Neural cell (in vitro differentiated cells): Measurements from ENCODE around the gene COX4I1. TPM values are rescaled to one million over a fixed set of nuclear protein-coding genes. Genes with fewer than 3 reads are reported as not detected.

Experiments
- H2AFZ ChIP-seq: fragments of 200-600, 300-800 bp; sonication (generic), shearing (Covaris generic); 2 replicates; pipeline ENCODE4 v1.6.0; 2014; ENCODE audit warnings: low read depth, mild to moderate bottlenecking, antibody characterized with exemption, low read length, moderate library complexity
- H3F3A ChIP-seq: fragments of 200-600 bp; shearing (Covaris generic); 2 replicates; pipeline ENCODE4 v1.6.1; 2016; ENCODE audit warnings: mild to moderate bottlenecking, moderate library complexity, mixed read lengths, antibody characterized with exemption, low read length; ENCODE audit not compliant: insufficient read depth, poor library complexity, severe bottlenecking
- H3K27ac ChIP-seq: fragments of 200-600, 300-800 bp; sonication (generic), shearing (Covaris generic); 2 replicates; pipeline ENCODE4 v1.5.1; 2014; ENCODE audit warnings: mild to moderate bottlenecking, low read length, moderate library complexity
- H3K27me3 ChIP-seq: fragments of 300-800, 200-600 bp; sonication (generic), shearing (Covaris generic); 2 replicates; pipeline ENCODE4 v1.6.0; 2014; ENCODE audit warnings: mild to moderate bottlenecking, low read depth, low read length, moderate library complexity; ENCODE audit not compliant: insufficient read depth
- H3K36me3 ChIP-seq: fragments of 300-800, 200-600 bp; sonication (generic), shearing (Covaris generic); 2 replicates; pipeline ENCODE4 v1.5.1; 2014; ENCODE audit warnings: mild to moderate bottlenecking, antibody characterized with exemption, low read length, moderate library complexity; ENCODE audit not compliant: insufficient read depth
- H3K4me2 ChIP-seq: fragments of 300-800, 200-600 bp; sonication (generic), shearing (Covaris generic); 2 replicates; pipeline ENCODE4 v1.6.0; 2014; ENCODE audit warnings: mild to moderate bottlenecking, low read length
- H3K4me3 ChIP-seq: fragments of 300-800, 200-600 bp; sonication (generic), shearing (Covaris generic); 2 replicates; pipeline ENCODE4 v1.5.1; 2014; ENCODE audit warnings: mild to moderate bottlenecking, low read length, moderate library complexity
- H3K79me2 ChIP-seq: fragments of 200-600 bp; shearing (Covaris generic); replicated peaks from 2 replicates; pipeline ENCODE4 v1.6.0; 2014; ENCODE audit warnings: mild to moderate bottlenecking, low read length, moderate library complexity; ENCODE audit not compliant: insufficient read depth
- H3K9ac ChIP-seq: fragments of 300-800, 200-600 bp; sonication (generic), shearing (Covaris generic); 2 replicates; pipeline ENCODE4 v1.6.1; 2016; ENCODE audit warnings: mild to moderate bottlenecking, low read length, mixed read lengths
- H3K9me2 ChIP-seq: fragments of 200-600 bp; shearing (Covaris generic); 2 replicates; pipeline ENCODE4 v1.6.1; 2016; ENCODE audit warnings: mild to moderate bottlenecking, low read length, mixed read lengths; ENCODE audit not compliant: insufficient read depth
- H3K9me3 ChIP-seq: fragments of 200-600, 300-800 bp; sonication (generic), shearing (Covaris generic); 2 replicates; pipeline ENCODE4 v1.6.1; 2016; ENCODE audit warnings: mild to moderate bottlenecking, mixed run types, low read length, moderate library complexity, mixed read lengths
- H4K20me1 ChIP-seq: fragments of 200-600 bp; shearing (Covaris generic); 2 replicates; pipeline ENCODE4 v1.6.1; 2016; ENCODE audit warnings: mild to moderate bottlenecking, mixed run types; ENCODE audit not compliant: insufficient read depth
- EP300 ChIP-seq: fragments of 450-650 bp; conservative IDR thresholded peaks from 2 replicates; pipeline ENCODE4 v1.6.1; 2014; ENCODE audit warnings: antibody characterized with exemption, mild to moderate bottlenecking, moderate library complexity; ENCODE audit not compliant: poor library complexity, severe bottlenecking
- EZH2 ChIP-seq: fragments of 200-600, 300-800 bp; shearing (Covaris generic), sonication (generic); IDR thresholded peaks from 2 replicates; pipeline ENCODE4 v1.6.1; 2014; ENCODE audit warnings: antibody characterized with exemption, low read length, borderline replicate concordance, mild to moderate bottlenecking; ENCODE audit not compliant: insufficient read depth, poor library complexity, severe bottlenecking
- MXI1 ChIP-seq: fragments of 450-650 bp; conservative IDR thresholded peaks from 2 replicates; pipeline ENCODE4 v1.6.1; 2014; ENCODE audit warnings: antibody characterized with exemption, mild to moderate bottlenecking; ENCODE audit not compliant: poor library complexity, severe bottlenecking
- POLR2AphosphoS5 ChIP-seq: IDR thresholded peaks from 2 replicates; pipeline ENCODE4 v1.6.1; 2012
- RAD21 ChIP-seq: fragments of 450-650 bp; conservative IDR thresholded peaks from 2 replicates; pipeline ENCODE4 v1.6.1; 2014; ENCODE audit warnings: antibody characterized with exemption, mild to moderate bottlenecking, moderate library complexity
- SMC3 ChIP-seq: fragments of 450-650 bp; conservative IDR thresholded peaks from 2 replicates; pipeline ENCODE4 v1.6.1; 2014; ENCODE audit warnings: antibody characterized with exemption, mild to moderate bottlenecking, moderate library complexity; ENCODE audit not compliant: poor library complexity
- TAF1 ChIP-seq: IDR thresholded peaks from 2 replicates; pipeline ENCODE4 v1.6.1; 2012; ENCODE audit warnings: low read depth
- polyA plus RNA-seq: library from polyadenylated mRNA; depleted of rRNA; stranded (reverse); fragments of >200 nt; gene quantifications from 2 replicates; pipeline ENCODE4 v1.2.3, GENCODE V29; 2014
- TF ChIP-seq, protein P1 (sequence below): fragments of 450-650 bp; IDR thresholded peaks from 2 replicates; pipeline ENCODE4 v1.5.1; 2014; ENCODE audit warnings: antibody characterized with exemption, mild to moderate bottlenecking, moderate library complexity; ENCODE audit not compliant: poor library complexity, severe bottlenecking
- TF ChIP-seq, protein P2 (sequence below): IDR thresholded peaks from 2 replicates; pipeline ENCODE4 v1.6.1; 2012; ENCODE audit warnings: borderline replicate concordance

Gene COX4I1
- polyA plus RNA-seq, 1 donor from 2014 or later = 709 TPM

DNA sequence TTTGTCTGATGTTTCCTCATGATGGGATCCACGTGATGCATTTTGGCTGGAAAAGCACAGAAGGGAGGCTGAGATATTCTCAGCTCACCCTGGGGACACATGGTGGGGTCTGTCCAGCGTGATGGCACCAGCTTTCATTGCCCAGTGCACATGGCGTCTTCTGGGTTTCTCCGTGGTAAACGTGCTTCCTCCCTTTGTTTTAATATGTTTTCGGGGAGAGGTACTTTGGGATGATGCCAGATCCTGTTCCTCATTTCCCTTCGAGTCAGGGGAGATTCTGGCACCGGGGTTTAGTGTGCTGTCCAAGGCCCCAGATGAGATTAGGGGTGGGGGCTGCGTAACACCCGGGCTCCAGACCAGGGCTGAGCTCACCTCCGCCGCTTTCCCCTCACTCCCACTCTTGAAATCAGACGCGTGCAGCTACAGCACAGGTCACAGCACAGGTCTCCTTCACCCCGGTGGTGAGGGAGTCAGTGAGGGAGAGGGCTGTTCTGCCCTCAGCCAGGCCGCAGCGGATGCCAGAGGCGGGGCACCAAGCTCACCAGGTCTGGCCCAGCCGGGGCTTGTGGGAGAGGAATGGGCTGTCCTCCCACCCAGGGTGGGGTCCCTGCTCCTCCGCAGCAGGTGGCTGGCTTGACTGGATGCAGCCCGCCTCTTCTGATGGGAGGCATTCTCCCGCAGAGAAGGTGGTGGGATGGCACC lies 33.9 kb downstream of the COX4I1 start:
- no peaks in the 10 kb centered on the region for H3K9me2 ChIP-seq
- TF ChIP-seq MXI1 (no peak), SMC3 (no peak), EZH2 (no peak), TAF1 (no peak), RAD21 (no peak), POLR2AphosphoS5 (no peak), EP300 (no peak)
- TF ChIP-seq, protein P1, sequence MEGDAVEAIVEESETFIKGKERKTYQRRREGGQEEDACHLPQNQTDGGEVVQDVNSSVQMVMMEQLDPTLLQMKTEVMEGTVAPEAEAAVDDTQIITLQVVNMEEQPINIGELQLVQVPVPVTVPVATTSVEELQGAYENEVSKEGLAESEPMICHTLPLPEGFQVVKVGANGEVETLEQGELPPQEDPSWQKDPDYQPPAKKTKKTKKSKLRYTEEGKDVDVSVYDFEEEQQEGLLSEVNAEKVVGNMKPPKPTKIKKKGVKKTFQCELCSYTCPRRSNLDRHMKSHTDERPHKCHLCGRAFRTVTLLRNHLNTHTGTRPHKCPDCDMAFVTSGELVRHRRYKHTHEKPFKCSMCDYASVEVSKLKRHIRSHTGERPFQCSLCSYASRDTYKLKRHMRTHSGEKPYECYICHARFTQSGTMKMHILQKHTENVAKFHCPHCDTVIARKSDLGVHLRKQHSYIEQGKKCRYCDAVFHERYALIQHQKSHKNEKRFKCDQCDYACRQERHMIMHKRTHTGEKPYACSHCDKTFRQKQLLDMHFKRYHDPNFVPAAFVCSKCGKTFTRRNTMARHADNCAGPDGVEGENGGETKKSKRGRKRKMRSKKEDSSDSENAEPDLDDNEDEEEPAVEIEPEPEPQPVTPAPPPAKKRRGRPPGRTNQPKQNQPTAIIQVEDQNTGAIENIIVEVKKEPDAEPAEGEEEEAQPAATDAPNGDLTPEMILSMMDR = no peak
- TF ChIP-seq, protein P2, sequence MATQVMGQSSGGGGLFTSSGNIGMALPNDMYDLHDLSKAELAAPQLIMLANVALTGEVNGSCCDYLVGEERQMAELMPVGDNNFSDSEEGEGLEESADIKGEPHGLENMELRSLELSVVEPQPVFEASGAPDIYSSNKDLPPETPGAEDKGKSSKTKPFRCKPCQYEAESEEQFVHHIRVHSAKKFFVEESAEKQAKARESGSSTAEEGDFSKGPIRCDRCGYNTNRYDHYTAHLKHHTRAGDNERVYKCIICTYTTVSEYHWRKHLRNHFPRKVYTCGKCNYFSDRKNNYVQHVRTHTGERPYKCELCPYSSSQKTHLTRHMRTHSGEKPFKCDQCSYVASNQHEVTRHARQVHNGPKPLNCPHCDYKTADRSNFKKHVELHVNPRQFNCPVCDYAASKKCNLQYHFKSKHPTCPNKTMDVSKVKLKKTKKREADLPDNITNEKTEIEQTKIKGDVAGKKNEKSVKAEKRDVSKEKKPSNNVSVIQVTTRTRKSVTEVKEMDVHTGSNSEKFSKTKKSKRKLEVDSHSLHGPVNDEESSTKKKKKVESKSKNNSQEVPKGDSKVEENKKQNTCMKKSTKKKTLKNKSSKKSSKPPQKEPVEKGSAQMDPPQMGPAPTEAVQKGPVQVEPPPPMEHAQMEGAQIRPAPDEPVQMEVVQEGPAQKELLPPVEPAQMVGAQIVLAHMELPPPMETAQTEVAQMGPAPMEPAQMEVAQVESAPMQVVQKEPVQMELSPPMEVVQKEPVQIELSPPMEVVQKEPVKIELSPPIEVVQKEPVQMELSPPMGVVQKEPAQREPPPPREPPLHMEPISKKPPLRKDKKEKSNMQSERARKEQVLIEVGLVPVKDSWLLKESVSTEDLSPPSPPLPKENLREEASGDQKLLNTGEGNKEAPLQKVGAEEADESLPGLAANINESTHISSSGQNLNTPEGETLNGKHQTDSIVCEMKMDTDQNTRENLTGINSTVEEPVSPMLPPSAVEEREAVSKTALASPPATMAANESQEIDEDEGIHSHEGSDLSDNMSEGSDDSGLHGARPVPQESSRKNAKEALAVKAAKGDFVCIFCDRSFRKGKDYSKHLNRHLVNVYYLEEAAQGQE = no peak
- H4K20me1 ChIP-seq = no peaks in the 10 kb centered on the region
- no peak overlapping the region for H3K4me3 ChIP-seq
- H3K9me3 ChIP-seq = no peaks in the 10 kb centered on the region
- no peak overlapping the region for H3K9ac ChIP-seq
- H3K79me2 ChIP-seq = no peaks in the 10 kb centered on the region
- H2AFZ ChIP-seq = no peak overlapping the region
- H3K4me2 ChIP-seq = no peak overlapping the region
- H3K27me3 ChIP-seq = no peaks in the 10 kb centered on the region
- H3F3A ChIP-seq = no peaks in the 10 kb centered on the region
- H3K36me3 ChIP-seq = no peaks in the 10 kb centered on the region
- H3K27ac ChIP-seq = no peak overlapping the region

DNA sequence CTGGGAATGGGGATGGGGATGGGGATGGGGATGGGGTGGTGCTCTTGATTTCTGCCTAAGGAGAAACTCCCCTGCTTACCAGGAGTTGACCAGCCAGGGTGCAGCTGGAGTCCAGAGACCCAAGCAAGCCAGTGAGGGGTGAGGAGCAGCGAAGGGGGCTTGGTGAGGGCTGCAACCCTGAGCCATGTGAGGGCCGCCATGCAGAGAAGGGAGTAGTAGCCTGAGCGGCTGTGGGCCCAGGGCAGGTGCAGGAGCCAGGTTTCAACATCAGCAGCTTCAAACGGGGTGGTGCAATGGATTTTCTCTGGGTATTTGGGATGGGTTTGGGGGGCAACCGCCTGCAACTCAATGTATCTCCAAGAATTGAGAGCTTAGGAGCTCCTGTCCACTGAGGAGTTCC lies 35.2 kb downstream of the COX4I1 start:
- TF ChIP-seq, protein P2 = no peak
- TF ChIP-seq TAF1 (no peak), EZH2 (no peak), POLR2AphosphoS5 (no peak), EP300 (no peak), SMC3 (no peak), RAD21 (no peak), MXI1 (no peak)
- TF ChIP-seq, protein P1 = no peak
- H2AFZ ChIP-seq = no peak overlapping the region
- H3K9me3 ChIP-seq = no peaks in the 10 kb centered on the region
- no peak overlapping the region for H3K4me3 ChIP-seq
- H3K36me3 ChIP-seq = no peaks in the 10 kb centered on the region
- H3K79me2 ChIP-seq = no peaks in the 10 kb centered on the region
- H3K27ac ChIP-seq = no peak overlapping the region
- H3F3A ChIP-seq = no peaks in the 10 kb centered on the region
- H3K9ac ChIP-seq = no peak overlapping the region
- no peaks in the 10 kb centered on the region for H3K27me3 ChIP-seq
- no peak overlapping the region for H3K4me2 ChIP-seq
- no peaks in the 10 kb centered on the region for H4K20me1 ChIP-seq
- no peaks in the 10 kb centered on the region for H3K9me2 ChIP-seq
